WTC11 (cell line): Measurements from ENCODE around the gene SOCS3. TPM values are rescaled to one million over a fixed set of nuclear protein-coding genes. Genes with fewer than 3 reads are reported as not detected.

ENCODE experiments used
- ATAC-seq: fragments of 200-7000 bp; cut with Tn5 transposase; 2 replicates; pipeline ENCODE4 v1.10.0; 2021; ENCODE audit warnings: mild to moderate bottlenecking, moderate library complexity
- CTCF ChIA-PET: fragments of 300-600 bp; sonication (Branson Sonifier 250); formaldehyde crosslinking; loops from one replicate; lab custom pipeline; 2021; ENCODE audit warnings: antibody characterized with exemption; lab: Charles Lee
- POLR2A ChIA-PET: fragments of 350-600 bp; sonication (Branson Sonifier 250); formaldehyde crosslinking; loops from one replicate; lab custom pipeline; 2021; ENCODE audit warnings: antibody characterized with exemption; lab: Charles Lee
- DNase-seq: peaks from one replicate; pipeline ENCODE4 v3.0.0; 2021; ENCODE audit warnings: low spot score
- H3K27ac Mint-ChIP-seq: 2 replicates; pipeline ENCODE4 v1.8.0; 2021; ENCODE audit warnings: mixed read lengths
- H3K27me3 Mint-ChIP-seq: 2 replicates; pipeline ENCODE4 v1.8.0; 2021; ENCODE audit warnings: low read depth, mild to moderate bottlenecking, moderate library complexity, mixed read lengths
- H3K36me3 Mint-ChIP-seq: 2 replicates; pipeline ENCODE4 v1.8.0; 2021; ENCODE audit warnings: mixed read lengths
- H3K4me1 Mint-ChIP-seq: 2 replicates; pipeline ENCODE4 v1.8.0; 2022; ENCODE audit warnings: mixed read lengths
- H3K4me3 Mint-ChIP-seq: 2 replicates; pipeline ENCODE4 v1.8.0; 2021; ENCODE audit warnings: mild to moderate bottlenecking, moderate library complexity, mixed read lengths
- H3K9me3 Mint-ChIP-seq: 2 replicates; pipeline ENCODE4 v1.8.0; 2021; ENCODE audit warnings: mixed read lengths
- CREM ChIP-seq: sonication (generic); formaldehyde crosslinking; IDR thresholded peaks from 2 replicates; pipeline ENCODE4 v1.8.1; 2022; ENCODE audit warnings: mild to moderate bottlenecking, missing genetic modification reagents, moderate library complexity
- ELF4 ChIP-seq: sonication (generic); formaldehyde crosslinking; IDR thresholded peaks from 2 replicates; pipeline ENCODE4 v1.8.1; 2022; ENCODE audit warnings: low read depth, mild to moderate bottlenecking, moderate library complexity, missing genetic modification reagents
- EMX1 ChIP-seq: fragments of 250-450 bp; sonication (Bioruptor Pico); IDR thresholded peaks from 2 replicates; pipeline ENCODE4 v1.8.0; 2021; ENCODE audit warnings: mild to moderate bottlenecking
- ESRRA ChIP-seq: sonication (generic); formaldehyde crosslinking; IDR thresholded peaks from 2 replicates; pipeline ENCODE4 v1.8.1; 2022; ENCODE audit warnings: mild to moderate bottlenecking, missing genetic modification reagents, borderline replicate concordance
- GABPB1 ChIP-seq: sonication (generic); formaldehyde crosslinking; IDR thresholded peaks from 2 replicates; pipeline ENCODE4 v1.8.1; 2023; ENCODE audit warnings: mild to moderate bottlenecking, missing genetic modification reagents
- MLX ChIP-seq: sonication (generic); formaldehyde crosslinking; IDR thresholded peaks from 2 replicates; pipeline ENCODE4 v1.8.1; 2023; ENCODE audit warnings: mild to moderate bottlenecking, missing genetic modification reagents, moderate library complexity
- MXD4 ChIP-seq: fragments of 250-450 bp; sonication (Bioruptor Pico); IDR thresholded peaks from 2 replicates; pipeline ENCODE4 v1.8.0; 2021; ENCODE audit warnings: mild to moderate bottlenecking, moderate library complexity, borderline replicate concordance
- NFYB ChIP-seq: sonication (generic); formaldehyde crosslinking; conservative IDR thresholded peaks from 2 replicates; pipeline ENCODE4 v1.8.0; 2022; ENCODE audit warnings: low read depth, missing genetic modification reagents
- NR1H2 ChIP-seq: sonication (generic); formaldehyde crosslinking; IDR thresholded peaks from 2 replicates; pipeline ENCODE4 v1.9.0; 2021; ENCODE audit warnings: mild to moderate bottlenecking, moderate library complexity, missing genetic modification reagents
- PRRX2 ChIP-seq: fragments of 250-450 bp; sonication (Bioruptor Pico); IDR thresholded peaks from 2 replicates; pipeline ENCODE4 v1.8.0; 2021; ENCODE audit warnings: mild to moderate bottlenecking
- SP1 ChIP-seq: sonication (generic); formaldehyde crosslinking; conservative IDR thresholded peaks from 2 replicates; pipeline ENCODE4 v1.8.1; 2022; ENCODE audit warnings: missing genetic modification reagents
- TP53 ChIP-seq: sonication (generic); formaldehyde crosslinking; IDR thresholded peaks from 2 replicates; pipeline ENCODE4 v1.8.1; 2023; ENCODE audit warnings: mild to moderate bottlenecking, missing genetic modification reagents
- ZNF121 ChIP-seq: sonication (generic); formaldehyde crosslinking; IDR thresholded peaks from 2 replicates; pipeline ENCODE4 v1.8.0; 2023; ENCODE audit warnings: missing genetic modification reagents
- ZNF138 ChIP-seq: sonication (generic); formaldehyde crosslinking; conservative IDR thresholded peaks from 2 replicates; pipeline ENCODE4 v1.8.1; 2022; ENCODE audit warnings: mild to moderate bottlenecking, moderate library complexity, missing genetic modification reagents
- ZNF219 ChIP-seq: sonication (generic); formaldehyde crosslinking; IDR thresholded peaks from 2 replicates; pipeline ENCODE4 v1.8.0; 2023; ENCODE audit warnings: missing genetic modification reagents, mild to moderate bottlenecking, borderline replicate concordance
- ZNF263 ChIP-seq: sonication (generic); formaldehyde crosslinking; IDR thresholded peaks from 2 replicates; pipeline ENCODE4 v1.8.1; 2022; ENCODE audit warnings: low read depth, mild to moderate bottlenecking, moderate library complexity, missing genetic modification reagents
- ZNF317 ChIP-seq: sonication (generic); formaldehyde crosslinking; IDR thresholded peaks from 2 replicates; pipeline ENCODE4 v1.8.1; 2023; ENCODE audit warnings: low read depth, mild to moderate bottlenecking, moderate library complexity, missing genetic modification reagents, borderline replicate concordance
- total RNA-seq: library from RNA; stranded (reverse); gene quantifications from 3 replicates; pipeline ENCODE4 v1.2.3, GENCODE V29; 2021
- TF ChIP-seq, protein P1 (sequence below): sonication (generic); formaldehyde crosslinking; IDR thresholded peaks from 2 replicates; pipeline ENCODE4 v1.8.1; 2023; ENCODE audit warnings: mild to moderate bottlenecking, missing genetic modification reagents
- TF ChIP-seq, protein P2 (sequence below): fragments of 250-450 bp; sonication (Bioruptor Pico); conservative IDR thresholded peaks from 2 replicates; pipeline ENCODE4 v1.9.0; 2021; ENCODE audit warnings: mild to moderate bottlenecking
- TF ChIP-seq, protein P3 (sequence below): fragments of 250-450 bp; sonication (Bioruptor Pico); IDR thresholded peaks from 2 replicates; pipeline ENCODE4 v2.1.2; 2022; ENCODE audit warnings: mild to moderate bottlenecking, moderate library complexity
- TF ChIP-seq, protein P4 (sequence below): fragments of 250-450 bp; sonication (Bioruptor Pico); IDR thresholded peaks from 2 replicates; pipeline ENCODE4 v1.9.0; 2021; ENCODE audit warnings: mild to moderate bottlenecking
- TF ChIP-seq, protein P5 (sequence below): fragments of 250-450 bp; sonication (Bioruptor Pico); IDR thresholded peaks from 2 replicates; pipeline ENCODE4 v1.8.0; 2021; ENCODE audit warnings: mild to moderate bottlenecking
- TF ChIP-seq, protein P6 (sequence below): sonication (generic); formaldehyde crosslinking; IDR thresholded peaks from 2 replicates; pipeline ENCODE4 v1.8.1; 2023; ENCODE audit warnings: mild to moderate bottlenecking, missing genetic modification reagents

The SOCS3 gene
- total RNA-seq, 1 experiment from 2014 or later, result 23.8 TPM

- CTCF ChIA-PET, result interaction anchor here (0.6 to 2.3 kb wide), 9 partner anchors 8 to 279 kb away, joined by 3 to 6 read pairs (median 4); no protein-coding TSS in a partner anchor
- TF ChIP-seq NFYB (no peak), ZNF317 (CRISPR knock-in tag) (no peak), ESRRA (no peak), MXD4 (CRISPR knock-in tag) (no peak), ZNF219 (CRISPR knock-in tag) (no peak), GABPB1 (CRISPR knock-in tag) (peak; percentile 14; the same call in 1 of the 2 replicates), SP1 (CRISPR knock-in tag) (no peak), EMX1 (no peak), ZNF121 (CRISPR knock-in tag) (peak; percentile 61; the same call in 1 of the 2 replicates), PRRX2 (CRISPR knock-in tag) (no peak), CREM (CRISPR knock-in tag) (no peak), ZNF263 (CRISPR knock-in tag) (no peak)
- TF ChIP-seq, protein P1, sequence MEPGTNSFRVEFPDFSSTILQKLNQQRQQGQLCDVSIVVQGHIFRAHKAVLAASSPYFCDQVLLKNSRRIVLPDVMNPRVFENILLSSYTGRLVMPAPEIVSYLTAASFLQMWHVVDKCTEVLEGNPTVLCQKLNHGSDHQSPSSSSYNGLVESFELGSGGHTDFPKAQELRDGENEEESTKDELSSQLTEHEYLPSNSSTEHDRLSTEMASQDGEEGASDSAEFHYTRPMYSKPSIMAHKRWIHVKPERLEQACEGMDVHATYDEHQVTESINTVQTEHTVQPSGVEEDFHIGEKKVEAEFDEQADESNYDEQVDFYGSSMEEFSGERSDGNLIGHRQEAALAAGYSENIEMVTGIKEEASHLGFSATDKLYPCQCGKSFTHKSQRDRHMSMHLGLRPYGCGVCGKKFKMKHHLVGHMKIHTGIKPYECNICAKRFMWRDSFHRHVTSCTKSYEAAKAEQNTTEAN (CRISPR knock-in tag), result no peak
- TF ChIP-seq, protein P2, sequence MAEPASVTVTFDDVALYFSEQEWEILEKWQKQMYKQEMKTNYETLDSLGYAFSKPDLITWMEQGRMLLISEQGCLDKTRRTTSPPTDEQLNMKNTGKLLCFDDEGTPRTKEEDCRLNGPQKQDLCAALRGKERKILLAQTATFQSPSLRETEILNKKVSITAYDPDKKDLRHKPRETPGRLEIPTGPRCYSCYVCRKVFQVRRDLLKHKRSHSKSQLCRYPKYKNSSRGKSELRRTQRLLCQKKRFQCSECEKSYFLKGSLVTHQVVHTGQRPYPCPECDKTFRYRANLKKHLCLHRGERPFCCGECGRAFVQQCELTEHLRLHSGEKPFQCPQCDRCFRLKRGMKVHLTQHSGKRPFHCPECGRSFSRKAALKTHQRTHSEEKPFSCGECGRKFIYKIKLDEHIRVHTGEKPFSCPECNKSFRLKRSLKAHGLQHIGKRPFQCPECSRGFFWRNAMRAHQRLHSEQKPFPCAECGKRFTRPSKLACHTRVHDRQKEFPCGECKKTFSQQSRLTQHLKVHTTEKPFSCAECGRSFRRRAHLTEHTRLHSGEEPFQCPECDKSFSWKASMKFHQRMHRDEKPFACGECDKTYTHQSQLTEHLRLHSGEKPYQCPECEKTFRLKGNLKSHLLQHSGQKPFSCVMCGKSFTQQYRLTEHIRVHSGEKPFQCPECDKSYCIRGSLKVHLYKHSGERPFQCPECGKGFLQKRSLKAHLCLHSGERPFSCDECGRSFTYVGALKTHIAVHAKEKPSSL (CRISPR knock-in tag), result no peak
- TF ChIP-seq, protein P3, sequence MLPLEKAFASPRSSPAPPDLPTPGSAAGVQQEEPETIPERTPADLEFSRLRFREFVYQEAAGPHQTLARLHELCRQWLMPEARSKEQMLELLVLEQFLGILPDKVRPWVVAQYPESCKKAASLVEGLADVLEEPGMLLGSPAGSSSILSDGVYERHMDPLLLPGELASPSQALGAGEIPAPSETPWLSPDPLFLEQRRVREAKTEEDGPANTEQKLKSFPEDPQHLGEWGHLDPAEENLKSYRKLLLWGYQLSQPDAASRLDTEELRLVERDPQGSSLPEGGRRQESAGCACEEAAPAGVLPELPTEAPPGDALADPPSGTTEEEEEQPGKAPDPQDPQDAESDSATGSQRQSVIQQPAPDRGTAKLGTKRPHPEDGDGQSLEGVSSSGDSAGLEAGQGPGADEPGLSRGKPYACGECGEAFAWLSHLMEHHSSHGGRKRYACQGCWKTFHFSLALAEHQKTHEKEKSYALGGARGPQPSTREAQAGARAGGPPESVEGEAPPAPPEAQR (CRISPR knock-in tag), result no peak
- TF ChIP-seq, all 79 proteins: peak for 2
- H3K4me3 Mint-ChIP-seq, result no peak overlapping the region
- peak; percentile 84 for ATAC-seq
- peaks cover 12% of the 10 kb centered on the region; the same call in 1 of the 2 replicates for H3K36me3 Mint-ChIP-seq
- H3K27me3 Mint-ChIP-seq, result peaks cover 6% of the 10 kb centered on the region
- peaks cover 16% of the 10 kb centered on the region for H3K9me3 Mint-ChIP-seq
- POLR2A ChIA-PET, result no interaction called here
- H3K4me1 Mint-ChIP-seq, result peaks cover 7% of the 10 kb centered on the region
- peak; percentile 52 for DNase-seq
- peak overlapping the region; percentile 71; the same call in 1 of the 2 replicates for H3K27ac Mint-ChIP-seq
Observed at GRCh38 chr17:78307887-78308638, 51.8 kb downstream of the SOCS3 start.

- Mint-ChIP-seq H3K27ac (no peak overlapping the region), H3K36me3 (peaks cover 12% of the 10 kb centered on the region; the same call in 1 of the 2 replicates), H3K9me3 (peaks cover 16% of the 10 kb centered on the region), H3K4me1 (peaks cover 7% of the 10 kb centered on the region), H3K4me3 (no peak overlapping the region), H3K27me3 (no peaks in the 10 kb centered on the region; the same call in 1 of the 2 replicates)
- ChIA-PET CTCF (interaction anchor here (1.1 to 1.3 kb wide), 3 partner anchors 51 to 107 kb away, joined by 3 to 5 read pairs (median 3); no protein-coding TSS in a partner anchor), POLR2A (interaction anchor here (0.7 kb wide), 1 partner anchor 15 kb away, joined by 3 read pairs; no protein-coding TSS in a partner anchor)
- DNase-seq (no peak), ATAC-seq (no peak)
- TF ChIP-seq TP53 (CRISPR knock-in tag) (no peak), NR1H2 (no peak), ELF4 (CRISPR knock-in tag) (no peak), MLX (CRISPR knock-in tag) (no peak), ZNF138 (CRISPR knock-in tag) (no peak)
- TF ChIP-seq, protein P4, sequence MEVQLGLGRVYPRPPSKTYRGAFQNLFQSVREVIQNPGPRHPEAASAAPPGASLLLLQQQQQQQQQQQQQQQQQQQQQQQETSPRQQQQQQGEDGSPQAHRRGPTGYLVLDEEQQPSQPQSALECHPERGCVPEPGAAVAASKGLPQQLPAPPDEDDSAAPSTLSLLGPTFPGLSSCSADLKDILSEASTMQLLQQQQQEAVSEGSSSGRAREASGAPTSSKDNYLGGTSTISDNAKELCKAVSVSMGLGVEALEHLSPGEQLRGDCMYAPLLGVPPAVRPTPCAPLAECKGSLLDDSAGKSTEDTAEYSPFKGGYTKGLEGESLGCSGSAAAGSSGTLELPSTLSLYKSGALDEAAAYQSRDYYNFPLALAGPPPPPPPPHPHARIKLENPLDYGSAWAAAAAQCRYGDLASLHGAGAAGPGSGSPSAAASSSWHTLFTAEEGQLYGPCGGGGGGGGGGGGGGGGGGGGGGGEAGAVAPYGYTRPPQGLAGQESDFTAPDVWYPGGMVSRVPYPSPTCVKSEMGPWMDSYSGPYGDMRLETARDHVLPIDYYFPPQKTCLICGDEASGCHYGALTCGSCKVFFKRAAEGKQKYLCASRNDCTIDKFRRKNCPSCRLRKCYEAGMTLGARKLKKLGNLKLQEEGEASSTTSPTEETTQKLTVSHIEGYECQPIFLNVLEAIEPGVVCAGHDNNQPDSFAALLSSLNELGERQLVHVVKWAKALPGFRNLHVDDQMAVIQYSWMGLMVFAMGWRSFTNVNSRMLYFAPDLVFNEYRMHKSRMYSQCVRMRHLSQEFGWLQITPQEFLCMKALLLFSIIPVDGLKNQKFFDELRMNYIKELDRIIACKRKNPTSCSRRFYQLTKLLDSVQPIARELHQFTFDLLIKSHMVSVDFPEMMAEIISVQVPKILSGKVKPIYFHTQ, result no peak
- TF ChIP-seq, protein P5, sequence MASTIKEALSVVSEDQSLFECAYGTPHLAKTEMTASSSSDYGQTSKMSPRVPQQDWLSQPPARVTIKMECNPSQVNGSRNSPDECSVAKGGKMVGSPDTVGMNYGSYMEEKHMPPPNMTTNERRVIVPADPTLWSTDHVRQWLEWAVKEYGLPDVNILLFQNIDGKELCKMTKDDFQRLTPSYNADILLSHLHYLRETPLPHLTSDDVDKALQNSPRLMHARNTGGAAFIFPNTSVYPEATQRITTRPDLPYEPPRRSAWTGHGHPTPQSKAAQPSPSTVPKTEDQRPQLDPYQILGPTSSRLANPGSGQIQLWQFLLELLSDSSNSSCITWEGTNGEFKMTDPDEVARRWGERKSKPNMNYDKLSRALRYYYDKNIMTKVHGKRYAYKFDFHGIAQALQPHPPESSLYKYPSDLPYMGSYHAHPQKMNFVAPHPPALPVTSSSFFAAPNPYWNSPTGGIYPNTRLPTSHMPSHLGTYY, result no peak
- TF ChIP-seq, protein P6, sequence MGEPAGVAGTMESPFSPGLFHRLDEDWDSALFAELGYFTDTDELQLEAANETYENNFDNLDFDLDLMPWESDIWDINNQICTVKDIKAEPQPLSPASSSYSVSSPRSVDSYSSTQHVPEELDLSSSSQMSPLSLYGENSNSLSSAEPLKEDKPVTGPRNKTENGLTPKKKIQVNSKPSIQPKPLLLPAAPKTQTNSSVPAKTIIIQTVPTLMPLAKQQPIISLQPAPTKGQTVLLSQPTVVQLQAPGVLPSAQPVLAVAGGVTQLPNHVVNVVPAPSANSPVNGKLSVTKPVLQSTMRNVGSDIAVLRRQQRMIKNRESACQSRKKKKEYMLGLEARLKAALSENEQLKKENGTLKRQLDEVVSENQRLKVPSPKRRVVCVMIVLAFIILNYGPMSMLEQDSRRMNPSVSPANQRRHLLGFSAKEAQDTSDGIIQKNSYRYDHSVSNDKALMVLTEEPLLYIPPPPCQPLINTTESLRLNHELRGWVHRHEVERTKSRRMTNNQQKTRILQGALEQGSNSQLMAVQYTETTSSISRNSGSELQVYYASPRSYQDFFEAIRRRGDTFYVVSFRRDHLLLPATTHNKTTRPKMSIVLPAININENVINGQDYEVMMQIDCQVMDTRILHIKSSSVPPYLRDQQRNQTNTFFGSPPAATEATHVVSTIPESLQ (CRISPR knock-in tag), result no peak
Observed at GRCh38 chr17:78306913-78307312, 53.0 kb downstream of the SOCS3 start.
